GM12878 (cell line): ENCODE measurements around the gene INO80D. TPM values are rescaled to one million over a fixed set of nuclear protein-coding genes. Genes with fewer than 3 reads are reported as not detected.
A peak's percentile ranks its signal among the peaks of the same experiment; 100 is the strongest.

ENCODE experiments used
- ATAC-seq: fragments of 200-7000 bp; cut with Tn5 transposase; 3 replicates; pipeline ENCODE4 v1.9.1; 2020; ENCODE audit warnings: mild to moderate bottlenecking, moderate library complexity
- BruUV-seq: library from RNA; stranded (reverse); fragments of 400-500 nt; replicated peaks from 2 replicates; lab custom pipeline; 2021; lab: Mats Ljungman, UMichigan
- CTCF ChIA-PET: fragments of 300-600 bp; sonication (Branson Sonifier 250); formaldehyde crosslinking; extraction: SDS; loops from one replicate; lab custom pipeline; 2021; ENCODE audit warnings: inconsistent platforms; lab: Yijun Ruan, JAX
- POLR2A ChIA-PET: fragments of 350-600 bp; formaldehyde crosslinking; extraction: SDS; loops from one replicate; lab custom pipeline; 2021; ENCODE audit warnings: inconsistent platforms; lab: Charles Lee
- RAD21 ChIA-PET: fragments of 300-600 bp; sonication (Branson Sonifier 250); formaldehyde crosslinking; loops from one replicate; lab custom pipeline; 2023; ENCODE audit warnings: antibody characterized with exemption; ENCODE audit not compliant: unreplicated experiment; lab: Charles Lee
- SMC1A ChIA-PET: fragments of 300-600 bp; sonication (Branson Sonifier 250); formaldehyde crosslinking; loops from one replicate; lab custom pipeline; 2023; ENCODE audit not compliant: unreplicated experiment, uncharacterized antibody; lab: Charles Lee
- DNase-seq: peaks from one replicate; pipeline ENCODE4 v3.0.0-alpha.2; 2011; ENCODE audit warnings: low read depth, low spot score
- FAIRE-seq: peaks from 3 replicates; lab custom pipeline; 2011; peaks lifted over from hg19 to GRCh38; lab: Jason Lieb, UNC
- H2AFZ ChIP-seq: 2 replicates; pipeline ENCODE4 v1.6.0; 2011; ENCODE audit warnings: low read depth, low read length, control low read depth; ENCODE audit not compliant: control insufficient read depth
- H3K27ac ChIP-seq: 2 replicates; pipeline ENCODE4 v1.5.1; 2011; ENCODE audit warnings: control low read depth; ENCODE audit not compliant: control insufficient read depth, insufficient read depth
- H3K27me3 ChIP-seq, 2 experiments: replicated peaks in 1 of 2; 2 replicates each; pipeline versions ENCODE4 v1.6.0 to v1.6.1; 2011; ENCODE audit warnings: low read length in 1 of 2; ENCODE audit not compliant: control insufficient read depth in 2 of 2, insufficient read depth in 2 of 2
- H3K36me3 ChIP-seq, 2 experiments: 2 replicates each; pipeline ENCODE4 v1.5.1; 2011; ENCODE audit warnings: low read length in 1 of 2; ENCODE audit not compliant: control insufficient read depth in 2 of 2, insufficient read depth in 2 of 2
- H3K4me1 ChIP-seq: 2 replicates; pipeline ENCODE4 v1.6.1; 2011; ENCODE audit warnings: mild to moderate bottlenecking, low read length, moderate library complexity, mixed read lengths; ENCODE audit not compliant: control insufficient read depth, insufficient read depth
- H3K4me2 ChIP-seq: 2 replicates; pipeline ENCODE4 v1.6.0; 2011; ENCODE audit warnings: control low read depth; ENCODE audit not compliant: control insufficient read depth, insufficient read depth
- H3K4me3 ChIP-seq: fragments of 200-600 bp; sonication (generic); 2 replicates; pipeline ENCODE4 v1.5.1; 2016
- H3K79me2 ChIP-seq: 2 replicates; pipeline ENCODE4 v1.6.0; 2011; ENCODE audit warnings: low read length; ENCODE audit not compliant: control insufficient read depth, insufficient read depth
- H3K9ac ChIP-seq: 2 replicates; pipeline ENCODE4 v1.8.0; 2011; ENCODE audit warnings: low read length, control low read depth, mixed read lengths; ENCODE audit not compliant: control insufficient read depth, insufficient read depth
- H3K9me3 ChIP-seq: replicated peaks from 3 replicates; pipeline ENCODE4 v1.5.1; 2011; ENCODE audit warnings: mild to moderate bottlenecking, low read length; ENCODE audit not compliant: control insufficient read depth, insufficient read depth
- H4K20me1 ChIP-seq: 2 replicates; pipeline ENCODE4 v1.6.0; 2011; ENCODE audit not compliant: control insufficient read depth, insufficient read depth
- CEBPZ ChIP-seq: fragments of 150-350 bp; IDR thresholded peaks from 2 replicates; pipeline ENCODE4 v1.6.1; 2016; ENCODE audit warnings: low read depth, low read length
- ESRRA ChIP-seq: IDR thresholded peaks from 2 replicates; pipeline ENCODE4 v1.6.1; 2012; ENCODE audit warnings: mild to moderate bottlenecking, low read length, improper control_type of control experiment
- HDAC2 ChIP-seq: fragments of 200-600 bp; sonication (generic); IDR thresholded peaks from 2 replicates; pipeline ENCODE4 v1.6.1; 2017
- IKZF2 ChIP-seq, 2 experiments: fragments of 450-650 bp; IDR thresholded peaks; 2 replicates each; pipeline ENCODE4 v1.6.1; 2017; ENCODE audit warnings: mild to moderate bottlenecking in 2 of 2, moderate library complexity in 2 of 2
- KAT2A ChIP-seq: conservative IDR thresholded peaks from 2 replicates; pipeline ENCODE4 v1.6.1; 2011; ENCODE audit warnings: low read depth, low read length; ENCODE audit not compliant: control insufficient read depth
- MYB ChIP-seq: fragments of 150-350 bp; IDR thresholded peaks from 2 replicates; pipeline ENCODE4 v1.6.1; 2014; ENCODE audit warnings: mild to moderate bottlenecking, low read depth, low read length, borderline replicate concordance
- PAX8 ChIP-seq: fragments of 450-650 bp; IDR thresholded peaks from 2 replicates; pipeline ENCODE4 v1.6.1; 2017; ENCODE audit warnings: mild to moderate bottlenecking, moderate library complexity
- RCOR1 ChIP-seq: conservative IDR thresholded peaks from 2 replicates; pipeline ENCODE4 v1.6.1; 2012; ENCODE audit warnings: low read depth, low read length, improper control_type of control experiment
- STAT3 ChIP-seq: IDR thresholded peaks from 2 replicates; pipeline ENCODE4 v1.6.1; 2011; ENCODE audit warnings: low read depth, low read length, improper control_type of control experiment
- ZBED1 ChIP-seq: IDR thresholded peaks from 2 replicates; pipeline ENCODE4 v1.6.1; 2016; ENCODE audit warnings: borderline replicate concordance
- ZSCAN29 ChIP-seq: fragments of 450-650 bp; IDR thresholded peaks from 2 replicates; pipeline ENCODE4 v1.6.1; 2017; ENCODE audit warnings: mild to moderate bottlenecking, moderate library complexity
- WGBS: methylation state at CpG from one replicate; pipeline ENCODE4 v1.1.6; 2016; ENCODE audit warnings: low lambda C conversion rate; ENCODE audit not compliant: insufficient replicate concordance, insufficient coverage; ENCODE audit errors: missing lambda C conversion rate; 5-methylcytosine and 5-hydroxymethylcytosine counted together
- in situ Hi-C: fragments of 300-500 bp; cut with MboI; formaldehyde crosslinking; loops from 9 replicates; pipeline ENCODE4 v1.14.3; 2018; ENCODE audit warnings: mixed read lengths
- intact Hi-C: fragments of 100-400 bp; cut with micrococcal nuclease; formaldehyde crosslinking; loops from one replicate; pipeline ENCODE4 v1.14.2; 2022; ENCODE audit not compliant: unreplicated experiment
- polyA plus RNA-seq, 11 experiments: library from polyadenylated mRNA; depleted of rRNA in 4 of 11; unstranded in 6 of 11; stranded (reverse) in 5 of 11; fragments of >200 nt; fragmentation: Nextera tagmentation in 4 of 11; fragmentation: Illumina TruSeq in 1 of 11; extraction: Ambion mirVana in 4 of 11; extraction: Trizol in 1 of 11; gene quantifications; 1 replicate in 1 of 11; 2 replicates in 10 of 11; pipeline versions ENCODE4 v1.2.1 to v1.2.3, GENCODE V29; 2011 to 2016; ENCODE audit warnings: inconsistent platforms in 2 of 11, missing spikeins in 2 of 11, low read depth in 1 of 11
- total RNA-seq, 4 experiments: library from RNA; depleted of rRNA in 3 of 4; stranded (reverse); fragments of >200 nt in 3 of 4; fragmentation: Illumina TruSeq in 1 of 4; extraction: Trizol in 1 of 4; gene quantifications; 2 replicates each; pipeline versions ENCODE4 v1.2.1 to v1.2.3, GENCODE V29; 2013 to 2021
- TF ChIP-seq, protein P1 (sequence below): IDR thresholded peaks from 2 replicates; pipeline ENCODE4 v1.6.1; 2012; ENCODE audit warnings: low read depth, low read length, improper control_type of control experiment
- TF ChIP-seq, protein P2 (sequence below): IDR thresholded peaks from 2 replicates; pipeline ENCODE4 v1.6.1; 2012; ENCODE audit warnings: mild to moderate bottlenecking, low read depth, low read length
- TF ChIP-seq, protein P3 (sequence below): fragments of 450-650 bp; IDR thresholded peaks from 2 replicates; pipeline ENCODE4 v1.6.1; 2017; ENCODE audit warnings: mild to moderate bottlenecking, moderate library complexity

Gene INO80D
- total and polyA plus RNA-seq, 10 of the 15 experiments (the other 5 are each of a cell fraction or from before 2014, with no cell fraction given) = 0.73 to 16.3 (median 4.7) TPM

- Histone ChIP-seq H3K27me3 (no peaks in the 10 kb centered on the region), H3K4me1 (0 out of 2 replicates have a peak, but pooled peaks cover 2% of the 10 kb centered on the region), H3K36me3 (peaks cover 5 to 16% of the 10 kb centered on the region in 2 experiments), H4K20me1 (no peaks in the 10 kb centered on the region), H3K4me3 (no peak overlapping the region), H3K9ac (no peak overlapping the region), H3K27ac (no peak overlapping the region), H3K4me2 (no peak overlapping the region), H3K9me3 (no peaks in the 10 kb centered on the region), H3K79me2 (no peaks in the 10 kb centered on the region; the same call in none of the 2 replicates), H2AFZ (no peak overlapping the region)
- in situ Hi-C loops = no loop called here
- RAD21 ChIA-PET = no interaction called here
- BruUV-seq = TSS peak; percentile 50
- SMC1A ChIA-PET = no interaction called here
- CTCF ChIA-PET = no interaction called here
- FAIRE-seq (no peak), DNase-seq (no peak), ATAC-seq (no peak)
- over 99% methylated on average over 8 of the region's 8 CpGs for WGBS
- POLR2A ChIA-PET = no interaction called here
- intact Hi-C loops = no loop called here
- TF ChIP-seq ESRRA (no peak), ZBED1 (no peak), STAT3 (no peak), PAX8 (no peak), HDAC2 (no peak), ZSCAN29 (no peak), IKZF2 (IDR thresholded peaks at IDR 0.05) (no peak), MYB (no peak), CEBPZ (no peak), KAT2A (no peak), RCOR1 (no peak)
- TF ChIP-seq, protein P1, sequence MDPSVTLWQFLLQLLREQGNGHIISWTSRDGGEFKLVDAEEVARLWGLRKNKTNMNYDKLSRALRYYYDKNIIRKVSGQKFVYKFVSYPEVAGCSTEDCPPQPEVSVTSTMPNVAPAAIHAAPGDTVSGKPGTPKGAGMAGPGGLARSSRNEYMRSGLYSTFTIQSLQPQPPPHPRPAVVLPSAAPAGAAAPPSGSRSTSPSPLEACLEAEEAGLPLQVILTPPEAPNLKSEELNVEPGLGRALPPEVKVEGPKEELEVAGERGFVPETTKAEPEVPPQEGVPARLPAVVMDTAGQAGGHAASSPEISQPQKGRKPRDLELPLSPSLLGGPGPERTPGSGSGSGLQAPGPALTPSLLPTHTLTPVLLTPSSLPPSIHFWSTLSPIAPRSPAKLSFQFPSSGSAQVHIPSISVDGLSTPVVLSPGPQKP = no peak
- TF ChIP-seq, protein P2, sequence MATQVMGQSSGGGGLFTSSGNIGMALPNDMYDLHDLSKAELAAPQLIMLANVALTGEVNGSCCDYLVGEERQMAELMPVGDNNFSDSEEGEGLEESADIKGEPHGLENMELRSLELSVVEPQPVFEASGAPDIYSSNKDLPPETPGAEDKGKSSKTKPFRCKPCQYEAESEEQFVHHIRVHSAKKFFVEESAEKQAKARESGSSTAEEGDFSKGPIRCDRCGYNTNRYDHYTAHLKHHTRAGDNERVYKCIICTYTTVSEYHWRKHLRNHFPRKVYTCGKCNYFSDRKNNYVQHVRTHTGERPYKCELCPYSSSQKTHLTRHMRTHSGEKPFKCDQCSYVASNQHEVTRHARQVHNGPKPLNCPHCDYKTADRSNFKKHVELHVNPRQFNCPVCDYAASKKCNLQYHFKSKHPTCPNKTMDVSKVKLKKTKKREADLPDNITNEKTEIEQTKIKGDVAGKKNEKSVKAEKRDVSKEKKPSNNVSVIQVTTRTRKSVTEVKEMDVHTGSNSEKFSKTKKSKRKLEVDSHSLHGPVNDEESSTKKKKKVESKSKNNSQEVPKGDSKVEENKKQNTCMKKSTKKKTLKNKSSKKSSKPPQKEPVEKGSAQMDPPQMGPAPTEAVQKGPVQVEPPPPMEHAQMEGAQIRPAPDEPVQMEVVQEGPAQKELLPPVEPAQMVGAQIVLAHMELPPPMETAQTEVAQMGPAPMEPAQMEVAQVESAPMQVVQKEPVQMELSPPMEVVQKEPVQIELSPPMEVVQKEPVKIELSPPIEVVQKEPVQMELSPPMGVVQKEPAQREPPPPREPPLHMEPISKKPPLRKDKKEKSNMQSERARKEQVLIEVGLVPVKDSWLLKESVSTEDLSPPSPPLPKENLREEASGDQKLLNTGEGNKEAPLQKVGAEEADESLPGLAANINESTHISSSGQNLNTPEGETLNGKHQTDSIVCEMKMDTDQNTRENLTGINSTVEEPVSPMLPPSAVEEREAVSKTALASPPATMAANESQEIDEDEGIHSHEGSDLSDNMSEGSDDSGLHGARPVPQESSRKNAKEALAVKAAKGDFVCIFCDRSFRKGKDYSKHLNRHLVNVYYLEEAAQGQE = no peak
- TF ChIP-seq, protein P3, sequence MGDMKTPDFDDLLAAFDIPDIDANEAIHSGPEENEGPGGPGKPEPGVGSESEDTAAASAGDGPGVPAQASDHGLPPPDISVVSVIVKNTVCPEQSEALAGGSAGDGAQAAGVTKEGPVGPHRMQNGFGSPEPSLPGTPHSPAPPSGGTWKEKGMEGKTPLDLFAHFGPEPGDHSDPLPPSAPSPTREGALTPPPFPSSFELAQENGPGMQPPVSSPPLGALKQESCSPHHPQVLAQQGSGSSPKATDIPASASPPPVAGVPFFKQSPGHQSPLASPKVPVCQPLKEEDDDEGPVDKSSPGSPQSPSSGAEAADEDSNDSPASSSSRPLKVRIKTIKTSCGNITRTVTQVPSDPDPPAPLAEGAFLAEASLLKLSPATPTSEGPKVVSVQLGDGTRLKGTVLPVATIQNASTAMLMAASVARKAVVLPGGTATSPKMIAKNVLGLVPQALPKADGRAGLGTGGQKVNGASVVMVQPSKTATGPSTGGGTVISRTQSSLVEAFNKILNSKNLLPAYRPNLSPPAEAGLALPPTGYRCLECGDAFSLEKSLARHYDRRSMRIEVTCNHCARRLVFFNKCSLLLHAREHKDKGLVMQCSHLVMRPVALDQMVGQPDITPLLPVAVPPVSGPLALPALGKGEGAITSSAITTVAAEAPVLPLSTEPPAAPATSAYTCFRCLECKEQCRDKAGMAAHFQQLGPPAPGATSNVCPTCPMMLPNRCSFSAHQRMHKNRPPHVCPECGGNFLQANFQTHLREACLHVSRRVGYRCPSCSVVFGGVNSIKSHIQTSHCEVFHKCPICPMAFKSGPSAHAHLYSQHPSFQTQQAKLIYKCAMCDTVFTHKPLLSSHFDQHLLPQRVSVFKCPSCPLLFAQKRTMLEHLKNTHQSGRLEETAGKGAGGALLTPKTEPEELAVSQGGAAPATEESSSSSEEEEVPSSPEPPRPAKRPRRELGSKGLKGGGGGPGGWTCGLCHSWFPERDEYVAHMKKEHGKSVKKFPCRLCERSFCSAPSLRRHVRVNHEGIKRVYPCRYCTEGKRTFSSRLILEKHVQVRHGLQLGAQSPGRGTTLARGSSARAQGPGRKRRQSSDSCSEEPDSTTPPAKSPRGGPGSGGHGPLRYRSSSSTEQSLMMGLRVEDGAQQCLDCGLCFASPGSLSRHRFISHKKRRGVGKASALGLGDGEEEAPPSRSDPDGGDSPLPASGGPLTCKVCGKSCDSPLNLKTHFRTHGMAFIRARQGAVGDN = no peak
Observed at GRCh38 chr2:206056286-206056685, 29.7 kb downstream of the INO80D start.
